PC-9 (cell line): ENCODE data around the gene DPH6. TPM values are rescaled to one million over a fixed set of nuclear protein-coding genes. Genes with fewer than 3 reads are reported as not detected.

Experiments
- BruUV-seq: library from RNA; stranded (reverse); fragments of 400-500 nt; replicated peaks from 2 replicates; lab custom pipeline; 2021; lab: Mats Ljungman, UMichigan
- CTCF ChIA-PET: fragments of 300-600 bp; sonication (Branson Sonifier 250); formaldehyde crosslinking; loops from one replicate; lab custom pipeline; 2022; ENCODE audit warnings: antibody characterized with exemption; lab: Charles Lee
- POLR2A ChIA-PET: fragments of 300-600 bp; sonication (Branson Sonifier 250); formaldehyde crosslinking; loops from one replicate; lab custom pipeline; 2022; ENCODE audit warnings: antibody characterized with exemption; ENCODE audit not compliant: unreplicated experiment; lab: Charles Lee
- DNase-seq, 2 experiments: peaks; one replicate each; pipeline versions ENCODE4 v3.0.0 to v3.0.0-alpha.2; 2015 to 2022; ENCODE audit warnings: mixed read lengths in 1 of 2
- H2AFZ ChIP-seq: fragments of 200-600 bp; sonication (generic); 2 replicates; pipeline ENCODE4 v1.8.1; 2017; ENCODE audit warnings: antibody characterized with exemption
- H3F3A ChIP-seq: fragments of 200-600 bp; sonication (generic); 2 replicates; pipeline ENCODE4 v1.8.1; 2017; ENCODE audit warnings: antibody characterized with exemption, mild to moderate bottlenecking, low read depth; ENCODE audit not compliant: insufficient read depth
- H3K27ac ChIP-seq: fragments of 200-600 bp; sonication (generic); 2 replicates; pipeline ENCODE4 v1.6.1; 2016; ENCODE audit warnings: mixed run types
- H3K27me3 ChIP-seq: fragments of 200-600 bp; sonication (generic); 2 replicates; pipeline ENCODE4 v1.6.1; 2016; ENCODE audit warnings: low read depth, mixed run types; ENCODE audit not compliant: insufficient read depth
- H3K36me3 ChIP-seq: fragments of 200-600 bp; sonication (generic); 2 replicates; pipeline ENCODE4 v1.6.1; 2016; ENCODE audit warnings: low read depth, mixed run types
- H3K4me1 ChIP-seq: fragments of 200-600 bp; sonication (generic); replicated peaks from 2 replicates; pipeline ENCODE4 v1.6.1; 2016; ENCODE audit warnings: mixed run types; ENCODE audit not compliant: insufficient read depth
- H3K4me2 ChIP-seq: fragments of 200-600 bp; sonication (generic); 2 replicates; pipeline ENCODE4 v1.6.1; 2017; ENCODE audit warnings: mixed run types
- H3K4me3 ChIP-seq: fragments of 200-600 bp; sonication (generic); 2 replicates; pipeline ENCODE4 v1.6.1; 2016; ENCODE audit warnings: mixed run types
- H3K79me2 ChIP-seq: fragments of 200-600 bp; sonication (generic); 2 replicates; pipeline ENCODE4 v1.6.1; 2017; ENCODE audit warnings: low read depth, mixed run types
- H3K9me2 ChIP-seq: fragments of 200-600 bp; sonication (generic); 2 replicates; pipeline ENCODE4 v1.8.1; 2017; ENCODE audit warnings: mild to moderate bottlenecking; ENCODE audit not compliant: insufficient read depth
- H3K9me3 ChIP-seq: fragments of 200-600 bp; sonication (generic); 2 replicates; pipeline ENCODE4 v1.8.1; 2016; ENCODE audit warnings: low read depth; ENCODE audit not compliant: insufficient read depth
- H4K20me1 ChIP-seq: fragments of 200-600 bp; sonication (generic); 2 replicates; pipeline ENCODE4 v1.8.1; 2017; ENCODE audit not compliant: insufficient read depth
- EZH2 ChIP-seq: fragments of 200-600 bp; sonication (generic); IDR thresholded peaks from 2 replicates; pipeline ENCODE4 v1.8.0; 2017; ENCODE audit warnings: antibody characterized with exemption, low read depth
- intact Hi-C: fragments of 100-400 bp; cut with micrococcal nuclease; formaldehyde crosslinking; loops from one replicate; pipeline ENCODE4 v1.10.0; 2022; ENCODE audit not compliant: unreplicated experiment
- total RNA-seq: library from RNA; stranded (reverse); gene quantifications from 2 replicates; pipeline ENCODE4 v1.2.3, GENCODE V29; 2021
- TF ChIP-seq, protein P1 (sequence below): fragments of 200-600 bp; sonication (generic); conservative IDR thresholded peaks from 2 replicates; pipeline ENCODE4 v1.6.1; 2017; ENCODE audit warnings: mixed run types, antibody characterized with exemption, mild to moderate bottlenecking, moderate library complexity

Gene DPH6
- total RNA-seq, 1 experiment from 2014 or later: 14.8 TPM

DNA sequence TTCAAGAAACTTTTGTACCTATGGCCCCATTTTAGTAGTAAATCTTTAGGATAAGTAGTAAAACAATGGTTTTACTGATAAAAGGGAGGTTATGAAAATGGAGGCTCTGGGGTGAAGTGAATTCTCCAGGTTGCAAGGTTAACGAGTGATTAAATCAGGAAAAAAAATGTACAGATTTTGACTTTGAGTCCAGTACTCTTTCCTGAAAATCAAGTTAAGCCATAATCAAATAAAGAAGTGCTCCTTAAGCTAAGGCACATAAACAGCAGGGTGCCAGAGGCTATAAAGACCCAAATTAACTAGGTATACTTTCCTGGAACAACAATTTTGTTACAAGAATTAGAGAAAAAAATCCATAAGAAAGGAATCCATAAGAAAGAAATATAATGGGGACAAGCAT, 114.7 kb downstream of the DPH6 start:
- Histone ChIP-seq H4K20me1 (no peaks in the 10 kb centered on the region), H3K27me3 (no peaks in the 10 kb centered on the region), H3K79me2 (no peaks in the 10 kb centered on the region), H3K4me1 (no peaks in the 10 kb centered on the region; the same call in 1 of the 2 replicates), H3F3A (no peaks in the 10 kb centered on the region; the same call in 1 of the 2 replicates), H3K27ac (no peak overlapping the region), H3K4me3 (no peak overlapping the region), H2AFZ (no peak overlapping the region), H3K4me2 (no peak overlapping the region), H3K9me2 (no peaks in the 10 kb centered on the region), H3K36me3 (no peaks in the 10 kb centered on the region), H3K9me3 (no peaks in the 10 kb centered on the region)
- TF ChIP-seq EZH2: no peak
- TF ChIP-seq, protein P1, sequence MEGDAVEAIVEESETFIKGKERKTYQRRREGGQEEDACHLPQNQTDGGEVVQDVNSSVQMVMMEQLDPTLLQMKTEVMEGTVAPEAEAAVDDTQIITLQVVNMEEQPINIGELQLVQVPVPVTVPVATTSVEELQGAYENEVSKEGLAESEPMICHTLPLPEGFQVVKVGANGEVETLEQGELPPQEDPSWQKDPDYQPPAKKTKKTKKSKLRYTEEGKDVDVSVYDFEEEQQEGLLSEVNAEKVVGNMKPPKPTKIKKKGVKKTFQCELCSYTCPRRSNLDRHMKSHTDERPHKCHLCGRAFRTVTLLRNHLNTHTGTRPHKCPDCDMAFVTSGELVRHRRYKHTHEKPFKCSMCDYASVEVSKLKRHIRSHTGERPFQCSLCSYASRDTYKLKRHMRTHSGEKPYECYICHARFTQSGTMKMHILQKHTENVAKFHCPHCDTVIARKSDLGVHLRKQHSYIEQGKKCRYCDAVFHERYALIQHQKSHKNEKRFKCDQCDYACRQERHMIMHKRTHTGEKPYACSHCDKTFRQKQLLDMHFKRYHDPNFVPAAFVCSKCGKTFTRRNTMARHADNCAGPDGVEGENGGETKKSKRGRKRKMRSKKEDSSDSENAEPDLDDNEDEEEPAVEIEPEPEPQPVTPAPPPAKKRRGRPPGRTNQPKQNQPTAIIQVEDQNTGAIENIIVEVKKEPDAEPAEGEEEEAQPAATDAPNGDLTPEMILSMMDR: no peak
- CTCF ChIA-PET: interaction anchor here (1.8 kb wide), 1 partner anchor 142 kb away, joined by 4 read pairs; no protein-coding TSS in a partner anchor
- DNase-seq: no peak
- no TSS peak for BruUV-seq
- POLR2A ChIA-PET: no interaction called here
- intact Hi-C loops: no loop called here

DNA sequence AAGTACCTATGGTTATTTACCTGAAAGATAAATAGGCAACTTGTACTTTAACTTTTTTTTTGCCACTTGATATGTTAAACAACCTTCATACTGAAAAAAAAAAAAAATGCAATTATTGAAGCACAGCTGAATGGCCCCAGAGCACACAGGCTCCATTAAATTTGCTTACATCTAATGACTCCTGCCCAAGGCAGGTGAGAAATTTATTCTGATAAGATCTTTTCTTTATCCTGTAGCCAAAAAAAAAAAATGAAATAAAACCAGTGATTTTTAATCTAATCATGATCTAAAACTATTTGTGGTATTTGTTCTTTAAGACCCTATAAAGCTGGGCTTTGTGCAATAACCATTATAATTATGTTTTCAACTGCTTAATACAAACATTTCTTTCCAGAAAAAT, 115.7 kb downstream of the DPH6 start:
- Histone ChIP-seq H3K36me3 (no peaks in the 10 kb centered on the region), H3K9me2 (no peaks in the 10 kb centered on the region), H3F3A (no peaks in the 10 kb centered on the region; the same call in 1 of the 2 replicates), H3K4me2 (no peak overlapping the region), H3K27me3 (no peaks in the 10 kb centered on the region), H3K4me3 (no peak overlapping the region), H2AFZ (no peak overlapping the region), H3K79me2 (no peaks in the 10 kb centered on the region), H3K27ac (no peak overlapping the region), H3K9me3 (no peaks in the 10 kb centered on the region), H4K20me1 (no peaks in the 10 kb centered on the region), H3K4me1 (no peaks in the 10 kb centered on the region; the same call in 1 of the 2 replicates)
- CTCF ChIA-PET: interaction anchor here (0.7 to 1.8 kb wide), 2 partner anchors 9 to 141 kb away, joined by 4 read pairs; no protein-coding TSS in a partner anchor
- intact Hi-C loops: no loop called here
- DNase-seq: peak in 1 of 2 experiments; percentile 50
- POLR2A ChIA-PET: interaction anchor here (0.6 to 0.7 kb wide), 2 partner anchors 35 to 460 kb away, joined by 5 to 13 read pairs; no protein-coding TSS in a partner anchor
- BruUV-seq: no TSS peak
- TF ChIP-seq EZH2: no peak
- TF ChIP-seq, protein P1: no peak

DNA sequence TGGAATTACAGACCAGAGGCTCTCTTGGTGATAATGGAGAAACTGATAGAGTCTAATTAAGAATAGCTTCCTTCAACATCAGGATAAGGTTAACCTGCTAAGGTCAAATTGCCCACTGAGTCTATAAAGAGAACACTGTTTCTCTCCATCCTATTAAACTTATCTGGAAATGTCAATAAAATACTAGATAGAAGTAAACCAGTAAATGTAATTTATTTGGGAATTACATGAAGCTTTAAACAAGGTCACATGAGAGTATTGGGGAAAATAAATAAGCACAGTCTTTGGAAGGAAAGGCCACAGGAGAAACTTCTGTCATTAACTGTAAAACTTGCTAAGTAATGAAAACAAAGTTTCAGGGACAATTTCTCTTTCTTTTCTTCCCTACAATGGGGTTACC, 118.5 kb downstream of the DPH6 start:
- ChIA-PET CTCF (no interaction called here), POLR2A (interaction anchor here (0.6 kb wide), 3 partner anchors 427 to 1569 kb away, joined by 3 to 4 read pairs (median 4); no protein-coding TSS in a partner anchor)
- Histone ChIP-seq H3K36me3 (no peaks in the 10 kb centered on the region), H4K20me1 (no peaks in the 10 kb centered on the region), H3K9me2 (no peaks in the 10 kb centered on the region), H3K4me1 (no peaks in the 10 kb centered on the region; the same call in 1 of the 2 replicates), H3K4me3 (no peak overlapping the region), H3K4me2 (no peak overlapping the region), H3K27me3 (no peaks in the 10 kb centered on the region), H3K79me2 (no peaks in the 10 kb centered on the region), H3F3A (no peaks in the 10 kb centered on the region; the same call in 1 of the 2 replicates), H3K27ac (no peak overlapping the region; the same call in 1 of the 2 replicates), H3K9me3 (no peaks in the 10 kb centered on the region), H2AFZ (no peak overlapping the region)
- TF ChIP-seq EZH2: no peak
- TF ChIP-seq, protein P1: no peak
- intact Hi-C loops: no loop called here
- BruUV-seq: no TSS peak
- DNase-seq: no peak
